ENCODE data around the gene CAPNS2. TPM values are rescaled to one million over a fixed set of nuclear protein-coding genes. Genes with fewer than 3 reads are reported as not detected.
A peak's percentile ranks its signal among the peaks of the same experiment; 100 is the strongest.

CAPNS2 gene
- total and polyA plus RNA-seq, 2 of the 8 experiments (the other 6 are each of a cell fraction or from before 2014, with no cell fraction given) = not detected

- no peak for TF ChIP-seq CEBPB (IDR thresholded peaks at IDR 0.05; ENCODE audit: low read depth, low read length)
- Histone ChIP-seq H2BK15ac (ENCODE audit: low read length) (no peak overlapping the region), H2AK5ac (ENCODE audit: low read depth, low read length) (no peak overlapping the region), H3K4me2 (ENCODE audit: insufficient read depth in 1 of 2, low read depth in 2 of 2, low read length in 2 of 2) (no peak overlapping the region), H2BK5ac (ENCODE audit: low read depth, low read length) (no peak overlapping the region), H3K9ac (replicated peaks in 1 of 4; ENCODE audit: extremely low read depth in 1 of 4, low read depth in 3 of 4, low read length in 3 of 4) (peak overlapping the region in 1 of 4 experiments; percentile 34; a peak in 1 of 7 replicates), H4K20me1 (replicated peaks in 1 of 2; ENCODE audit: control insufficient read depth in 1 of 2, insufficient read depth in 2 of 2, low read length in 2 of 2) (no peaks in the 10 kb centered on the region), H3K9me3 (ENCODE audit: insufficient read depth in 2 of 2, low read depth in 1 of 2, low read length in 1 of 2) (peaks cover 0 to 8% of the 10 kb centered on the region in 2 experiments; a peak in 1 of 4 replicates), H3K4ac (replicated peaks; ENCODE audit: insufficient read length, low read depth, low read length) (no peak overlapping the region), H3K23ac (ENCODE audit: insufficient read length) (no peak overlapping the region), H3K27me3 (replicated peaks in 1 of 4; ENCODE audit: control insufficient read depth in 3 of 4, extremely low read depth in 1 of 4, insufficient read depth in 3 of 4, low read length in 3 of 4) (no peaks in the 10 kb centered on the region), H3K56ac (replicated peaks; ENCODE audit: insufficient read length, low read depth, low read length) (no peak overlapping the region), H3K79me2 (ENCODE audit: control insufficient read depth in 1 of 2, insufficient read depth in 2 of 2, low read length in 2 of 2) (no peaks in the 10 kb centered on the region), H3K4me1 (replicated peaks in 1 of 4; ENCODE audit: control insufficient read depth in 3 of 4, insufficient read depth in 4 of 4, low read length in 3 of 4) (no peaks in the 10 kb centered on the region), H3K27ac (ENCODE audit: low read depth, low read length) (no peak overlapping the region), H4K91ac (replicated peaks; ENCODE audit: insufficient read length, low read length) (no peak overlapping the region), H3K14ac (ENCODE audit: insufficient read length) (no peak overlapping the region), H2BK120ac (replicated peaks; ENCODE audit: low read depth, low read length) (no peak overlapping the region), H3K79me1 (ENCODE audit: low read depth, low read length) (no peaks in the 10 kb centered on the region), H2AFZ (ENCODE audit: low read length) (no peak overlapping the region), H4K5ac (ENCODE audit: insufficient read length, low read depth, low read length) (no peak overlapping the region), H4K8ac (ENCODE audit: extremely low read depth, insufficient read depth, low read length) (no peak overlapping the region), H3K4me3 (ENCODE audit: extremely low read depth in 1 of 4, insufficient read depth in 2 of 4, low read depth in 3 of 4, low read length in 4 of 4) (no peak overlapping the region), H3K36me3 (ENCODE audit: control insufficient read depth in 2 of 4, insufficient read depth in 4 of 4, low read length in 3 of 4) (no peaks in the 10 kb centered on the region), H3K18ac (ENCODE audit: extremely low read depth, low read length) (no peak overlapping the region), H2BK12ac (ENCODE audit: low read depth, low read length) (no peak overlapping the region), H2BK20ac (ENCODE audit: low read length) (no peak overlapping the region), H3K23me2 (ENCODE audit: low read depth, low read length) (no peaks in the 10 kb centered on the region)
- FAIRE-seq = no peak
- ChIA-PET CTCF (ENCODE audit: partially characterized antibody) (interaction anchor here (1.3 to 1.6 kb wide), 2 partner anchors 12 to 25 kb away, joined by 3 to 5 read pairs; no protein-coding TSS in a partner anchor), POLR2A (ENCODE audit: partially characterized antibody) (no interaction called here)
- 90% methylated on average over 2 of the region's 2 CpGs; no CpG with 5 or more reads in 1 of the 2 experiments for WGBS, 2 experiments (ENCODE audit: extremely low coverage in 1 of 2, insufficient coverage in 1 of 2, insufficient read length in 1 of 2, insufficient replicate concordance in 2 of 2, low coverage in 1 of 2, low lambda C conversion rate in 2 of 2, missing lambda C conversion rate in 1 of 2)
- DNase-seq (ENCODE audit: low read depth in 1 of 2, low spot score in 2 of 2) = no peak
Observed at GRCh38 chr16:55526441-55526840, 40.0 kb upstream of the CAPNS2 start.
